Fibroblast of lung (primary cell): ENCODE measurements around the gene ZNF267.
"Not testable (repeated sequence)": the region's sequence is repeated elsewhere in the genome, so short reads cannot be mapped to it uniquely, and the experiment has no call there.

Experiments
- EZH2 ChIP-seq: IDR thresholded peaks from 2 replicates; pipeline ENCODE4 v1.5.1; 2012; ENCODE audit warnings: low read length, control low read depth, mild to moderate bottlenecking; ENCODE audit errors: missing control alignments
- TF ChIP-seq, protein P1 (sequence below), 2 donors: IDR thresholded peaks in 1 of 2; conservative IDR thresholded peaks in 1 of 2; 1 replicate in 1 of 2; 2 replicates in 1 of 2; pipeline ENCODE4 v1.5.1; 2011 to 2012; ENCODE audit warnings: low read length in 2 of 2, control low read depth in 1 of 2, inconsistent platforms in 1 of 2, low read depth in 1 of 2, mild to moderate bottlenecking in 1 of 2

DNA sequence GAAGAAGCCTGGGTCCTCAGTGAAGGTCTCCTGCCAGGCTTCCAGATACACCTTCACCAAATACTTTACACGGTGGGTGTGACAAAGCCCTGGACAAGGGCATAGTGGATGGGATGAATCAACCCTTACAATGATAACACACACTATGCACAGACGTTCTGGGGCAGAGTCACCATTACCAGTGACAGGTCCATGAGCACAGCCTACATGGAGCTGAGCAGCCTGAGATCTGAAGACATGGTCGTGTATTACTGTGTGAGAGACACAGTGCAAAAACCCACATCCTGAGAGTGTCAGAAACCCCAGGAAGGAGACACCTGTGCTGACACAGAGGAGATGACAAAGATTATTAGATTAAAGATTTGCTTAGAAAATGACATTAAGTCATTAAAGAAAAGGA is 78.6 kb downstream of the ZNF267 start:
- TF ChIP-seq, protein P1, sequence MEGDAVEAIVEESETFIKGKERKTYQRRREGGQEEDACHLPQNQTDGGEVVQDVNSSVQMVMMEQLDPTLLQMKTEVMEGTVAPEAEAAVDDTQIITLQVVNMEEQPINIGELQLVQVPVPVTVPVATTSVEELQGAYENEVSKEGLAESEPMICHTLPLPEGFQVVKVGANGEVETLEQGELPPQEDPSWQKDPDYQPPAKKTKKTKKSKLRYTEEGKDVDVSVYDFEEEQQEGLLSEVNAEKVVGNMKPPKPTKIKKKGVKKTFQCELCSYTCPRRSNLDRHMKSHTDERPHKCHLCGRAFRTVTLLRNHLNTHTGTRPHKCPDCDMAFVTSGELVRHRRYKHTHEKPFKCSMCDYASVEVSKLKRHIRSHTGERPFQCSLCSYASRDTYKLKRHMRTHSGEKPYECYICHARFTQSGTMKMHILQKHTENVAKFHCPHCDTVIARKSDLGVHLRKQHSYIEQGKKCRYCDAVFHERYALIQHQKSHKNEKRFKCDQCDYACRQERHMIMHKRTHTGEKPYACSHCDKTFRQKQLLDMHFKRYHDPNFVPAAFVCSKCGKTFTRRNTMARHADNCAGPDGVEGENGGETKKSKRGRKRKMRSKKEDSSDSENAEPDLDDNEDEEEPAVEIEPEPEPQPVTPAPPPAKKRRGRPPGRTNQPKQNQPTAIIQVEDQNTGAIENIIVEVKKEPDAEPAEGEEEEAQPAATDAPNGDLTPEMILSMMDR (conservative IDR thresholded peaks at IDR 0.05 in 1 of 2, IDR thresholded peaks at IDR 0.05 in 1 of 2; ENCODE audit: low read depth in 1 of 2, low read length in 2 of 2), result not testable (repeated sequence)
- TF ChIP-seq EZH2, result not testable (repeated sequence)
